GM19023 (cell line): ENCODE data around the gene ZNF473.
A peak's percentile ranks its signal among the peaks of the same experiment; 100 is the strongest.

Experiments used
- ATAC-seq: cut with Tn5 transposase; IDR thresholded peaks from one replicate; pipeline ENCODE4 v1.9.1; 2021; ENCODE audit warnings: mild to moderate bottlenecking, moderate library complexity; ENCODE audit not compliant: unreplicated experiment

ZNF473 gene

GRCh38 chr19:50003254-50003788 lies 22.5 kb upstream of the ZNF473 start:
- ATAC-seq, result no peak

DNA sequence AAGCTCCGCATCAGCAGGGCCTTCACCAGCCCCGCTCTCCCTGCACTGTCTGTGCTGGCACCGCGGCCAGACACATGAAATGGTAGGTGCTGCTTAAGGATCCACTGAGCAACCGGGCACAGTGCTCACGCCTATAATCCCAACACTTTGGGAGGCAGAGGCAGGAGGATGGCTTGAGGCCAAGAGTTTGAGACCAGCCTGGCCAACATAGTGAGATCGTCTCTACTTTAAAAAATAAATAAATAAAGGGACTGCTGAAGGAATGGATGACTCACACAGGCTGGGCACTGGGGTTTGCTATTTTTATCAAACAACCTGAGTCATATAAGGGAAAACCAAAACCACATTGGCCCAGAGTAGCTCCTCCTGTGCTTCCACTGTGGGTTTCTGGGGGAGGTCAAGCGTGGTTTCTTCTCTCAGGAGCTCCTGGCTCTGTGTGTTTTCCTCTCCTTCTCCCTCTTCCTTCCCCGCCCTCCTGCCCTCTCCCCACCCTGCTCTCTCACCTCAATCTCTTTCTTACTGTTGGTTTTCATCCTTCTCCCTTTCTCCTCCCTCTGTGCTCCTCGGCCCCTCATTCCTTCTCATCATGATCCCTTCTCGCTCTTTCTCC lies 21.9 kb upstream of the ZNF473 start:
- ATAC-seq, result no peak

DNA sequence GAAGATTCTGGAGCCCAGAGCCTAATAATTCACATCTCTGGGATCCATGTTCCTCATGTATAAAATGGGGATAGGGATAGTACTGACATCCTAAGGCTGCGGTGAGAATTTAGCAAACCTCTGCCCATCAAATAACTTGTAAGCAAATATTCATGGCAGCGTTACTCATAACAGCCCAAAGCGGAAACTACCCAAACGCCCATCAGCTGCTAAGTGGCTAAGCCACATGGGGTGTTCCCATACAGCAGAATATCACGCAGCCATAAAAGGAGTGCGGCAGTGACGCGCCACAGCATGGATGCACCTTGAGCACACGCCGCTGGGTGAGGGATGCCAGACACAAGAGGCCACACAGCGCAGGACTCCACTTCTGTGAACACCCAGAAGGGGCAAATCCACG lies 20.4 kb upstream of the ZNF473 start:
- no peak for ATAC-seq

DNA sequence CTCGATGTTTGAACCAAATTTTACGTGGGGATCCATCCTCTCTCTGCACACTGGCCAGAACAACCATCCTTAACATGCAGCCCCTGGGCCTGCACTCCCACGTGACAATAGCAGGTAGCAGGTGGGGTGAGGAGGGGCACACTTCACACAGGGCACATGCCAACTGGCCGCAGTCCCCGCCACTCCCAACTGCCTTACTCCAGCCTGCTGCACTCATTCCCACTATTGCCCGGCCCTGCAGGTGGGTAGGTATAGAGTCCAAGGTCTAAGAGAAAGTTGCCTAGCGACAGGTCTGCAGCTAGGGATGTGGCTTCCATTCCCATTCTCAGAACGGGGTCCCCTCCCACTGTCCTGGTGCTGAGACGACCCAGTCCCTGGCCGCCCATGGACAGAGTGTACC lies 18.6 kb upstream of the ZNF473 start:
- ATAC-seq, result no peak

GRCh38 chr19:50007947-50008346 lies 17.9 kb upstream of the ZNF473 start:
- ATAC-seq, result no peak

GRCh38 chr19:50008532-50008931 lies 17.3 kb upstream of the ZNF473 start:
- ATAC-seq, result no peak

DNA sequence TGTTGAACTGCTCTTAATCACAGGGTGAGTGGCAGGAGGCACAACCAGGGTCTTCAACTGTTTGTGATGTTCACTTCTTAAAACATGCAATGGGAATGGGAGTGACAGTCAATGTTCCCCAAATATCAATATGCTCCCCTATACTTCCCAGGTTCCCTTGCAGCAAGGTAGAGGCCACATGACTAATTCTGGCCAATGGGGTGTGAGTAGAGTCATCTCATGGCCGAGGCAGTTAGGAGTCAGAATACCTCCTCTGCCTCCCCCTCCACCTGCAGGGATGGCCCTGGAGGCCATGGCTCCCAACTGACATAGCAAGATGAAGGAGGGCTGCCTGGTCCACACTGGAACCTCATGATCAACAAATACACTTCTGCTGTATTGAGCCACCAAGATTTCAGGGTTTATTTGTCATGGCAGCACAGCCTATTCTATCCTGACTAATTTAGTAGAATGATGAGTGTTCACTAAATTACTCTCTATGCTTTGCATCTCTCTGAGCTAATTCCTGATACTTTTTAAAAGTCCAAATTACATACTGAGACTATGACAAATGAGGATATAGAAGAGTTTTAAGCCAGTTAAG lies 9.5 kb upstream of the ZNF473 start:
- ATAC-seq, result no peak

- no peak for ATAC-seq
These were observed 5.3 kb upstream of the ZNF473 start for GRCh38 chr19:50020481-50020880.

GRCh38 chr19:50022823-50023222 lies 3.0 kb upstream of the ZNF473 start:
- ATAC-seq, result no peak

GRCh38 chr19:50024719-50025021 lies 1.1 kb upstream of the ZNF473 start:
- ATAC-seq, result no peak

DNA sequence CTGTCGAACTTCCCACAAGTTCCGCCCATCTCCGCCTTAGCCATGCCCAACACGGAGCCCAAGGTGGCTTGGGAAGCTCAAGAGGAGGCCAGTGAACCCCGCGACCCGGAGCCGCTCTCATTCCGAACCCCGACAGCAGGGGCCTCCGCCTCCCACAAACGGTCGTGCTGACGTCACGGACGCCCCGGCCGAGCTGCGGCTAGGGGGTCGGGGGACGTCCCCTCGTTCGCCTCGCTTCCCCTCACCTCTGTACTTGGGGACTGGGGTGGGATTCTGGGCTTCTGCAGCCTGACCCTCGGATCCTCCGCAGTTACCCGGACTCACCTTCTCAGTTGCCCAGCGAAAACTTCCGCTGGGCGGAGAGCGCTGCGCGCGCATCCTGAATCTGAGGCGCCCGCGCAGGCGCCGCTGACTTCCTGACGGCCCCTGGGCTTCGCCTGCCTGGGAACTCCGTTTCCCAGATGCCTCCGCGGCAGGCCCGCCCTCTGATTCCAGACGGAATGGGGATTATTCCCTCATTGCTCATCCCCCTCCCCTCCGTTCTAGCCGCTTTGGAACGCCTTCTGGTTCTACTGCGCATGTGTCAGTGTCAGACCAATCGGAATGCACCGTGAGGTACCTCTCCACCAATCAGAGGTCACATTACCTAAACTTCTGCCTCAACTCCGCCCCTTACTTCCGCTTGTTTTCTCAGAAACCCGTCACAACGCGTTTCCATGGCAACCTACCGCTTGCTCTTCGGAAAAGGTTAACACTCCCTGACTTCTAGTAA lies 597 bp upstream of the ZNF473 start, which contains the start of gene VRK3:
Gene VRK3 (minus strand): TSS at position 351 of the 772 bp plus-strand sequence. CDS start 9,210 bp downstream, outside the sequence.
- ATAC-seq, result peak; percentile 81

- ATAC-seq, result no peak
These were observed 723 bp downstream of the ZNF473 start for GRCh38 chr19:50026550-50026906.

- ATAC-seq, result no peak
These were observed 4.4 kb downstream of the ZNF473 start for GRCh38 chr19:50030225-50030624.

DNA sequence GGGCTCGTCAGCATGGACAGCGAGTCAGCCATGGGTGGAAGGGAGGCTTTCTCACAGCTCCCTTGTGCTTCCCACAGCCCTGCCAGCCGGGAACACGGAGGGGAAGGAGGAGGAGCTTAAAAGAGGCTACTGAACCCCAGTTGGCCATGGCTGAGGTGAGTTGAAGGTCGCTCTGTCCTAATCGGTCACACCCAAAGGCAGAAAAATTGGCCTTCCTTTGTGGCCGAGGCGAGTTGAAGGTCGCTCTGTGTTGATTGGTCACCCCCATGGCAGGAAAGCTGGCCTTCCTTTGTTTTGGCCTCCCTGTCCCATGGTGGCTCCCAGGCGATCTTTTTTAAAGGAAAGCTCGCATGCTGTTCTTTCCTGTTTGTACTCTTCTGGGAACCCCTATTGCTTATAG lies 5.1 kb downstream of the ZNF473 start:
- no peak for ATAC-seq

DNA sequence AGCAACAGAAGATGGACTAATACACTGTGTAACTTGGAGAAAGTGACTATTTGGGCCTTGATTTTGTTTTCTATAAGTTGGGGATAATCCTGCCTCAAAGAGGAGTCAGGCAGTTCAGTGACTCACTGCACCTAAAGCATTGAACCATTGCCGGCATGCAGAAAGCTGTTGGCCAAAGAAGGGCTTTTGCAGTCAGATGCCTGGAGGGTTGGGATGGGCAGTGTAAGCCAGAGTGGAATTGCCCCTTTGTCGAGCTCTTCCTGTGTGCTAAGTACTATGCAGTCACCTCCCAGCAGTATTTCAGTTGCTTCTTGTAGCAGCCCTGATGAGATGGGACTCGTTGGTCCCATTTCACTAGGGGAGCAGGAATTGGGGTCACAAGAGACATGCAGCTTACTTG lies 11.1 kb downstream of the ZNF473 start:
- no peak for ATAC-seq

DNA sequence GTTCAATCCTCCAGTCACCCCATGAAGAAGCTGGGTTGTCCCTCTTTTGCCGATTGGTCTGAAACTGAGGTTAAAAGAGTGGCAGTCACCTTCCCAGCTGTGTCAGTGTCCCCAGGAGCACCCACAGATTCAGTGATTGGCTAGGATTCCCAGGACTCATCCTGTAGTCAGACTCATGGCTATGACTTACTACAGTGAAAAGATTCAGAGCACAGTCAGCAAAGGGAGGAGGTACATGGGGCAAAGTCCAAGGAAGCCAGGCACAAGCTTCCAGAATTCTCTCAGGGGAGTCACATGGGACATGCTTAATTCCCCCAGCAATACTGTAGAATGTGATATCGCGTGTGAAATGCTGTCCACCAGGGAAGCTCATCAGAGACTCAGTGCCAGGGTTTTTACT lies 14.2 kb downstream of the ZNF473 start:
- ATAC-seq, result no peak

DNA sequence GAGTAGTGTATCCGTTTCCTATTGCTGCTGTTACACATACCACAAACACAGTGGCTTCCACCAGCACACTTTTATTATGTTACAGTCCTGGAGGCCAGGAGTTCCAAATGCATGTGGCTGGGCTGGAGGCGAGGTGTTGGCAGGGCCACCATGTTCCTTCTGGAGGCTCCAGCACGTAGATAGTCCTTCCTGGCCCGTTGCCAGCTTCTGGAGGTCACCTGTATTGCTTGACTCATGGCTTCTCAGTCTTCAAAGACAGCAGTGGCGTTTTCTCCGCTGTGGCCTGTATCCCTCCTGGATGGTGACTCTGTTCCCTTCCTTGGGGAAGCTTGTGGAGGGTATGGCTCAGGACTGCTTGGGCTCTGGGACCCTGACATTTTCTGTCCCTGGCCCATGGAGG lies 15.2 kb downstream of the ZNF473 start:
- no peak for ATAC-seq

DNA sequence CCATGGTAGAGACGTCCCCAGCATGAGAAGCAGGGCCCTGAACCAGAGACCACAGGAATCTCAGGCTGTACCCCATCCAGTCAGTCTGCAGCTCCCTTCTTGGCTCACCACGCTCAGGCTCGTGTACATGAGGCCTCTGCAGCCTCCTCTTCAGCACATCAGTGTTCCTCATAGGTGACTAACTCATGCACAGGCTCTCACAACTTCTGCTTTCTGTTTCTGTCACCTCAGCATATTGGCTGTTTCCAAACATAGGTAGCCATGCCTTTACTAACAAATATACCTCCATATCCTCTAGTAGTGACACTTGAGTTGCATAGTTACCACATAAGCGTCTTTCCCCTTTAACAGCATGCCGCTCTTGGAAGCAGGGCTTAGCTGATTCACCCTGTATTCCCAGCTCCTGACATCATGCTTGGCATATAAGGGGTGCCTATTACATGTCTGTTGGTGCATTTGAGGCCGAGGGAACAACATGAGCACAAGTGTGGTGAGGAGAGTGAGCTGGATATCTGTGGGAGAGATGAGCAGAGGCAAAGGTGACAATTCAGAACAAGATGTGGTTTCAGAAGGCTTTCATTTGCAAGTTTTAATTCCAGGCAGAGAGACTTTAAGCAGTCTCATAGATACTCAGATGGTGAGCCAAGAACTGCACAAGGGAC lies 16.7 kb downstream of the ZNF473 start:
- no peak for ATAC-seq

DNA sequence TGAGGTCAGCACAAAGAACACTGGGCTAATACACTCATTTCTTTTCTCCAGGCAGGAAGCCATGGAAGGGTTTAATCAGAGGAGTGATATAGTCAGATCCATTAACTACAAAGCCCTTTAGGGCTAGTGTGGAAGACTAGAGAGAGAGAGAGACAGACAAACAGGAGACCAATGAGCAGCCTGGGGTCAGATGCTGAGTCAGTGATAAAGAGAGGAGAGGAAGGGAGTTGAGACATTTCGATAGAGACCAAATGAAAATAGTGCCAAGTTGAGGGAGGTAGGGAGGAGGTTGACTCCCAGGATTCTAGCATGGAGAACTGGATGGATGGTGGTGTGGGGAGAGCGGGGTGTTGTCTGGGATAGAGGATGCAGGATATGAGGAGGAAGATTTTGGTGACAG lies 18.2 kb downstream of the ZNF473 start:
- no peak for ATAC-seq

GRCh38 chr19:50044922-50045321 lies 19.1 kb downstream of the ZNF473 start:
- ATAC-seq, result no peak

GRCh38 chr19:50046649-50047503 lies 21.1 kb downstream of the ZNF473 start:
- no peak for ATAC-seq
